Measurements from ENCODE around the gene DPT. TPM values are rescaled to one million over a fixed set of nuclear protein-coding genes. Genes with fewer than 3 reads are reported as not detected.

Gene DPT
- total and polyA plus RNA-seq, 2 of the 4 experiments (the other 2 are of a cell fraction), result not detected

- no peak overlapping the region for H2AK5ac ChIP-seq (ENCODE audit: low read depth, low read length)
- no peaks in the 10 kb centered on the region for H4K20me1 ChIP-seq (ENCODE audit: insufficient read depth, low read length)
- no peak overlapping the region for H3K14ac ChIP-seq (replicated peaks; ENCODE audit: low read depth, low read length)
- no peaks in the 10 kb centered on the region for H3K9me3 ChIP-seq (ENCODE audit: control insufficient read depth, insufficient read depth, low read length)
- no peak overlapping the region for H2BK5ac ChIP-seq (ENCODE audit: low read depth, low read length, poor library complexity, severe bottlenecking)
- ATAC-seq (ENCODE audit: low read depth) (no peak), DNase-seq (no peak)
- intact Hi-C loops (cut with micrococcal nuclease), result no loop called here
- in situ Hi-C loops (cut with MboI; ENCODE audit: low sequenced_read_pairs), result no loop called here
- no peaks in the 10 kb centered on the region for H3K27me3 ChIP-seq (ENCODE audit: control insufficient read depth, insufficient read depth, low read length)
- H3K4me2 ChIP-seq (ENCODE audit: low read depth, low read length), result no peak overlapping the region
- H2BK15ac ChIP-seq (ENCODE audit: low read depth, low read length), result no peak overlapping the region
- WGBS, 2 experiments (ENCODE audit: extremely low coverage in 2 of 2, insufficient read length in 1 of 2), result 0% methylated on average over 1 of the region's 8 CpGs; no CpG with 5 or more reads in 1 of the 2 experiments
- no peak for TF ChIP-seq BHLHE40 (IDR thresholded peaks at IDR 0.05; ENCODE audit: low read depth, low read length)
- no peak for TF ChIP-seq POLR2A (IDR thresholded peaks at IDR 0.05; ENCODE audit: low read depth, low read length)
- no peak for TF ChIP-seq RCOR1 (IDR thresholded peaks at IDR 0.05; ENCODE audit: insufficient replicate concordance, low read length)
- no peak for TF ChIP-seq MXI1 (IDR thresholded peaks at IDR 0.05; ENCODE audit: borderline replicate concordance, low read depth, low read length)
- no peak for TF ChIP-seq FOS (IDR thresholded peaks at IDR 0.05; ENCODE audit: low read depth, low read length)
- TF ChIP-seq USF2 (IDR thresholded peaks at IDR 0.05; ENCODE audit: low read depth, low read length), result no peak
- no peak for TF ChIP-seq MAFK (IDR thresholded peaks at IDR 0.05; ENCODE audit: low read depth, low read length)
- no peak for TF ChIP-seq ELK1 (IDR thresholded peaks at IDR 0.05; ENCODE audit: borderline replicate concordance, low read depth, low read length)
- TF ChIP-seq RFX5 (IDR thresholded peaks at IDR 0.05; ENCODE audit: low read depth, low read length), result no peak
- no peak overlapping the region for H3K56ac ChIP-seq (ENCODE audit: extremely low read depth, insufficient read depth, low read length)
- no peak overlapping the region for H3K4me3 ChIP-seq (ENCODE audit: insufficient read depth, low read depth, low read length)
- H3K9ac ChIP-seq (ENCODE audit: low read depth, low read length), result no peak overlapping the region
- no peak overlapping the region for H3K27ac ChIP-seq (ENCODE audit: insufficient read depth, low read length)
- H3K9me1 ChIP-seq (ENCODE audit: insufficient read depth, low read length), result no peaks in the 10 kb centered on the region
- H3K36me3 ChIP-seq (ENCODE audit: control insufficient read depth, insufficient read depth, low read length), result no peaks in the 10 kb centered on the region
- no peak overlapping the region for H4K8ac ChIP-seq (ENCODE audit: low read depth in 2 of 2, low read length in 2 of 2)
- H2BK20ac ChIP-seq (ENCODE audit: low read depth, low read length), result no peak overlapping the region
- no peak overlapping the region for H4K5ac ChIP-seq (ENCODE audit: low read depth, low read length)
- H2BK120ac ChIP-seq (ENCODE audit: low read depth, low read length), result no peak overlapping the region
- no peak overlapping the region for H3K4ac ChIP-seq (ENCODE audit: low read depth, low read length)
- H3K79me1 ChIP-seq (ENCODE audit: low read depth in 1 of 2, low read length in 2 of 2), result no peaks in the 10 kb centered on the region
- H4K91ac ChIP-seq (ENCODE audit: insufficient read depth, low read depth, low read length), result no peak overlapping the region
- no peak overlapping the region for H2AFZ ChIP-seq (replicated peaks; ENCODE audit: low read length, poor library complexity)
- H3K18ac ChIP-seq (ENCODE audit: low read depth, low read length), result no peak overlapping the region
- H3K23ac ChIP-seq (ENCODE audit: low read depth, low read length), result no peak overlapping the region
- H3K4me1 ChIP-seq (ENCODE audit: control insufficient read depth, insufficient read depth, low read length), result no peaks in the 10 kb centered on the region
- dilution Hi-C loops (cut with HindIII; ENCODE audit: low sequenced_read_pairs, unreplicated experiment), result no loop called here
- no peak overlapping the region for H2AK9ac ChIP-seq (replicated peaks; ENCODE audit: low read depth, low read length, poor library complexity)
- ChIA-PET CTCF (no interaction called here), POLR2A (ENCODE audit: unreplicated experiment) (no interaction called here)
- BruUV-seq (replicated peaks), result no TSS peak
Measured at GRCh38 chr1:168742994-168743650, 14.1 kb upstream of the DPT start.
